ENCODE measurements around the gene SPI1. TPM values are rescaled to one million over a fixed set of nuclear protein-coding genes. Genes with fewer than 3 reads are reported as not detected.
A peak's percentile ranks its signal among the peaks of the same experiment; 100 is the strongest.

Gene SPI1
- polyA plus RNA-seq, 2 of the 4 experiments (the other 2 are of a cell fraction): 0.14 TPM; not detected in 1

- no peaks in the 10 kb centered on the region for H3K9me3 ChIP-seq
- ChIA-PET POLR2A (interaction anchor here (0.6 to 1.0 kb wide), 5 partner anchors 10 to 1135 kb away, joined by 3 read pairs; partner anchors contain the start of gene PSMC3), CTCF (interaction anchor here (0.7 to 8.0 kb wide), 15 partner anchors 9 to 225 kb away, joined by 3 to 96 read pairs (median 4); partner anchors contain the start of gene PSMC3)
- ATAC-seq (peak; percentile 87 to 93), FAIRE-seq (no peak), DNase-seq (ENCODE audit: low read depth in 1 of 2, low spot score in 1 of 2) (peak; percentile 96 to 97)
- peaks cover 19% of the 10 kb centered on the region for H3K4me1 ChIP-seq
- peak within 1 kb of the TSS; percentile 92 for H3K4me3 ChIP-seq
- peak within 1 kb of the TSS; percentile 89 to 93 for H3K27ac ChIP-seq
- peak within 1 kb of the TSS; percentile 94 for H3K4me2 ChIP-seq
- WGBS (ENCODE audit: missing lambda C conversion rate): 7% methylated on average over 15 of the region's 70 CpGs
- TF ChIP-seq ELK1 (IDR thresholded peaks at IDR 0.05; ENCODE audit: low read depth, low read length): peak; percentile 24; the same call in 1 of the 2 replicates
- TF ChIP-seq BHLHE40 (IDR thresholded peaks at IDR 0.05; ENCODE audit: low read depth, low read length): 0 out of 2 replicates have a peak, but pooled peaks have one; percentile 35
- TF ChIP-seq SMC3 (IDR thresholded peaks at IDR 0.05): peak; percentile 68
- 0 out of 2 replicates have a peak, but pooled peaks have one; percentile 1 for TF ChIP-seq NFE2L2 (conservative IDR thresholded peaks at IDR 0.05; ENCODE audit: low read length)
- TF ChIP-seq MAFK (IDR thresholded peaks at IDR 0.05; ENCODE audit: partially characterized antibody): peak; percentile 40
- TF ChIP-seq JUN (IDR thresholded peaks at IDR 0.05): peak; percentile 85 to 97
- TF ChIP-seq HOXB13 (CRISPR knock-in tag; IDR thresholded peaks at IDR 0.05; ENCODE audit: low read depth): no peak
- TF ChIP-seq HOXA7 (CRISPR knock-in tag; IDR thresholded peaks at IDR 0.05): 0 out of 2 replicates have a peak, but pooled peaks have one; percentile 53
- TF ChIP-seq RARB (CRISPR knock-in tag; IDR thresholded peaks at IDR 0.05): no peak
- peak; percentile 63 to 84 for TF ChIP-seq RAD21 (conservative IDR thresholded peaks at IDR 0.05 in 1 of 2, IDR thresholded peaks at IDR 0.05 in 1 of 2)
- TF ChIP-seq, protein P1, sequence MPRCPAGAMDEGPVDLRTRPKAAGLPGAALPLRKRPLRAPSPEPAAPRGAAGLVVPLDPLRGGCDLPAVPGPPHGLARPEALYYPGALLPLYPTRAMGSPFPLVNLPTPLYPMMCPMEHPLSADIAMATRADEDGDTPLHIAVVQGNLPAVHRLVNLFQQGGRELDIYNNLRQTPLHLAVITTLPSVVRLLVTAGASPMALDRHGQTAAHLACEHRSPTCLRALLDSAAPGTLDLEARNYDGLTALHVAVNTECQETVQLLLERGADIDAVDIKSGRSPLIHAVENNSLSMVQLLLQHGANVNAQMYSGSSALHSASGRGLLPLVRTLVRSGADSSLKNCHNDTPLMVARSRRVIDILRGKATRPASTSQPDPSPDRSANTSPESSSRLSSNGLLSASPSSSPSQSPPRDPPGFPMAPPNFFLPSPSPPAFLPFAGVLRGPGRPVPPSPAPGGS (IDR thresholded peaks at IDR 0.05): peak; percentile 66; the same call in 2 of the 3 replicates
- no peak for TF ChIP-seq HES2 (IDR thresholded peaks at IDR 0.05)
- TF ChIP-seq PHF8 (IDR thresholded peaks at IDR 0.05; ENCODE audit: borderline replicate concordance, low read depth): peak; percentile 91; the same call in 1 of the 2 replicates
- TF ChIP-seq FOSB (CRISPR knock-in tag; IDR thresholded peaks at IDR 0.05): no peak
- TF ChIP-seq KDM1A (IDR thresholded peaks at IDR 0.05; ENCODE audit: low read depth): no peak
- TF ChIP-seq POLR2A (IDR thresholded peaks at IDR 0.05; ENCODE audit: low read length): peak; percentile 87
- 0 out of 2 replicates have a peak, but pooled peaks have one; percentile 7 for TF ChIP-seq GATA3 (IDR thresholded peaks at IDR 0.05; ENCODE audit: borderline replicate concordance)
- no peak for TF ChIP-seq HEYL (CRISPR knock-in tag; IDR thresholded peaks at IDR 0.05)
- TF ChIP-seq, protein P2, sequence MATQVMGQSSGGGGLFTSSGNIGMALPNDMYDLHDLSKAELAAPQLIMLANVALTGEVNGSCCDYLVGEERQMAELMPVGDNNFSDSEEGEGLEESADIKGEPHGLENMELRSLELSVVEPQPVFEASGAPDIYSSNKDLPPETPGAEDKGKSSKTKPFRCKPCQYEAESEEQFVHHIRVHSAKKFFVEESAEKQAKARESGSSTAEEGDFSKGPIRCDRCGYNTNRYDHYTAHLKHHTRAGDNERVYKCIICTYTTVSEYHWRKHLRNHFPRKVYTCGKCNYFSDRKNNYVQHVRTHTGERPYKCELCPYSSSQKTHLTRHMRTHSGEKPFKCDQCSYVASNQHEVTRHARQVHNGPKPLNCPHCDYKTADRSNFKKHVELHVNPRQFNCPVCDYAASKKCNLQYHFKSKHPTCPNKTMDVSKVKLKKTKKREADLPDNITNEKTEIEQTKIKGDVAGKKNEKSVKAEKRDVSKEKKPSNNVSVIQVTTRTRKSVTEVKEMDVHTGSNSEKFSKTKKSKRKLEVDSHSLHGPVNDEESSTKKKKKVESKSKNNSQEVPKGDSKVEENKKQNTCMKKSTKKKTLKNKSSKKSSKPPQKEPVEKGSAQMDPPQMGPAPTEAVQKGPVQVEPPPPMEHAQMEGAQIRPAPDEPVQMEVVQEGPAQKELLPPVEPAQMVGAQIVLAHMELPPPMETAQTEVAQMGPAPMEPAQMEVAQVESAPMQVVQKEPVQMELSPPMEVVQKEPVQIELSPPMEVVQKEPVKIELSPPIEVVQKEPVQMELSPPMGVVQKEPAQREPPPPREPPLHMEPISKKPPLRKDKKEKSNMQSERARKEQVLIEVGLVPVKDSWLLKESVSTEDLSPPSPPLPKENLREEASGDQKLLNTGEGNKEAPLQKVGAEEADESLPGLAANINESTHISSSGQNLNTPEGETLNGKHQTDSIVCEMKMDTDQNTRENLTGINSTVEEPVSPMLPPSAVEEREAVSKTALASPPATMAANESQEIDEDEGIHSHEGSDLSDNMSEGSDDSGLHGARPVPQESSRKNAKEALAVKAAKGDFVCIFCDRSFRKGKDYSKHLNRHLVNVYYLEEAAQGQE (IDR thresholded peaks at IDR 0.05): no peak; the same call in 1 of the 2 replicates
- TF ChIP-seq MAZ (IDR thresholded peaks at IDR 0.05; ENCODE audit: borderline replicate concordance, low read depth, low read length): peak; percentile 65; the same call in 1 of the 2 replicates
- 0 out of 2 replicates have a peak, but pooled peaks have one; percentile 47 for TF ChIP-seq E2F6 (IDR thresholded peaks at IDR 0.05; ENCODE audit: borderline replicate concordance, low read depth)
- 0 out of 2 replicates have a peak, but pooled peaks have one; percentile 14 for TF ChIP-seq FOSL2 (IDR thresholded peaks at IDR 0.05)
- peak; percentile 87 for TF ChIP-seq FOSL2 (CRISPR knock-in tag; IDR thresholded peaks at IDR 0.05)
- TF ChIP-seq EHF (CRISPR knock-in tag; IDR thresholded peaks at IDR 0.05): no peak
- TF ChIP-seq RNF2 (IDR thresholded peaks at IDR 0.05; ENCODE audit: borderline replicate concordance, low read depth): no peak
- TF ChIP-seq RCOR1 (IDR thresholded peaks at IDR 0.05; ENCODE audit: low read depth, low read length): no peak
- peak; percentile 85 for TF ChIP-seq MYC (IDR thresholded peaks at IDR 0.05; ENCODE audit: borderline replicate concordance, low read length)
- peak; percentile 89 for TF ChIP-seq MAX (IDR thresholded peaks at IDR 0.05)
- TF ChIP-seq NR3C1 (IDR thresholded peaks at IDR 0.05): no peak
- peak; percentile 78 for TF ChIP-seq CTCF (IDR thresholded peaks at IDR 0.05)
Measured at GRCh38 chr11:47407746-47408590, 29.6 kb upstream of the SPI1 start, which contains the start of gene SLC39A13. TSS of gene SLC39A13 (plus strand) at chr11:47408590. CDS start at chr11:47410095, 1,505 bp downstream.

Data from A549 (cell line).